Lung (tissue), 12 donors: ENCODE measurements around the gene SAMSN1. TPM values are rescaled to one million over a fixed set of nuclear protein-coding genes. Genes with fewer than 3 reads are reported as not detected.

Experiments used
- ATAC-seq: fragments of 200-7000 bp; cut with Tn5 transposase; one replicate; pipeline ENCODE4 v1.9.1; 2020; ENCODE audit warnings: moderate number of reproducible peaks; ENCODE audit not compliant: insufficient read depth, low FRiP score
- DNase-seq, 3 donors: peaks; one replicate each; pipeline ENCODE4 v3.0.0-alpha.2; 2013 to 2017
- H3K27ac ChIP-seq, 2 donors: one replicate each; pipeline ENCODE4 v1.5.1; 2013; ENCODE audit warnings: mild to moderate bottlenecking in 2 of 2, moderate library complexity in 2 of 2, control low read depth in 1 of 2, inconsistent platforms in 1 of 2, low read depth in 1 of 2, low read length in 1 of 2
- H3K27me3 ChIP-seq, 3 donors: one replicate each; pipeline ENCODE4 v1.5.1; 2013; ENCODE audit warnings: low read length in 2 of 3; ENCODE audit not compliant: control insufficient read depth in 3 of 3, insufficient read depth in 3 of 3
- H3K36me3 ChIP-seq, 4 donors: one replicate each; pipeline ENCODE4 v1.5.1; 2013; ENCODE audit warnings: low read length in 4 of 4, mild to moderate bottlenecking in 1 of 4, moderate library complexity in 1 of 4; ENCODE audit not compliant: control insufficient read depth in 4 of 4, insufficient read depth in 4 of 4
- H3K4me1 ChIP-seq, 5 donors: one replicate each; pipeline ENCODE4 v1.5.1; 2013; ENCODE audit warnings: low read length in 5 of 5, mild to moderate bottlenecking in 2 of 5, moderate library complexity in 1 of 5; ENCODE audit not compliant: control insufficient read depth in 5 of 5, insufficient read depth in 5 of 5
- H3K4me3 ChIP-seq: one replicate; pipeline ENCODE4 v1.5.1; 2013; ENCODE audit warnings: mild to moderate bottlenecking, control low read depth, moderate library complexity
- H3K9ac ChIP-seq, 2 donors: one replicate each; pipeline ENCODE4 v1.5.1; 2013; ENCODE audit warnings: low read length in 2 of 2, control low read depth in 1 of 2; ENCODE audit not compliant: insufficient read depth in 1 of 2
- H3K9me3 ChIP-seq, 4 donors: one replicate each; pipeline ENCODE4 v1.5.1; 2013; ENCODE audit warnings: low read length in 3 of 4, mild to moderate bottlenecking in 1 of 4, moderate library complexity in 1 of 4; ENCODE audit not compliant: control insufficient read depth in 4 of 4, insufficient read depth in 3 of 4
- WGBS, 2 donors: extraction: QIAGEN DNeasy Blood & Tissue Kit; methylation state at CpG; one replicate each; pipeline ENCODE4 v1.1.7; 2013; 5-methylcytosine and 5-hydroxymethylcytosine counted together
- polyA plus RNA-seq, 2 donors: library from polyadenylated mRNA; stranded (reverse); fragments of 200-250 nt; gene quantifications; one replicate each; pipeline ENCODE4 v1.2.1, GENCODE V29; 2013
- total RNA-seq, 2 donors: library from RNA; depleted of rRNA in 1 of 2; stranded (reverse); fragments of >200 nt in 1 of 2; gene quantifications; one replicate each; pipeline ENCODE4 v1.2.1, GENCODE V29; 2014 to 2021
- TF ChIP-seq, protein P1 (sequence below): IDR thresholded peaks from 2 replicates; pipeline ENCODE4 v1.5.1; 2012; ENCODE audit warnings: mild to moderate bottlenecking; ENCODE audit errors: control extremely low read depth, extremely low read depth
- donor health status: control.
- donor health status: control.
- donor health status: Bipolar disorder and iron deficiency.
- donor health status: healthy.
- donor health status: DM: yes; HTN: yes; CAD: no.

The SAMSN1 gene
- total and polyA plus RNA-seq, 4 donors: 6.4 to 184 (median 16.1) TPM

DNA sequence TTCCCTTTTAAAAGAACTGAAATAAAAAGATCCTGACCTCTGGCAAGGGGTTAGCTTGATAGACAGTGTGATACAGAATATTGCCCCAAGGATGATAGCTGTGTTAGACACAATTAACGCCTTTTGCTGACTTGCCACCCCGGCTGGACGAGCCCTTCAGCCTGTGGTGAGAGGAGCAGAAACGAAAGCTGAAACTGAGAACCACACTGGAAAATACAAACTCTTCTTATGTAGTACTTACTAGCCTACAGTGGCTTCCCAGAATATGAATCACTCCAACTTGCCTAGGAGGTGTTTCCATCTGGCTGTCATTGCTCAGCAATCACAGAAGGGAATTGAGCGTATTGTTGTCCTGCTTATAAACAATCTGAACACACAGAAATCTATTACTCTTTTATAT, 22.9 kb downstream of the SAMSN1 start:
- 39 to 55% methylated on average over 5 of the region's 5 CpGs for WGBS, 2 donors
- ATAC-seq (peak; percentile 42), DNase-seq (peak in 1 of 3 donors; percentile 3)
- Histone ChIP-seq H3K36me3 (no peaks in the 10 kb centered on the region), H3K9me3 (no peaks in the 10 kb centered on the region), H3K4me3 (no peak overlapping the region), H3K9ac (no peak overlapping the region), H3K27ac (no peak overlapping the region), H3K4me1 (no peaks in the 10 kb centered on the region), H3K27me3 (no peaks in the 10 kb centered on the region)
- TF ChIP-seq, protein P1, sequence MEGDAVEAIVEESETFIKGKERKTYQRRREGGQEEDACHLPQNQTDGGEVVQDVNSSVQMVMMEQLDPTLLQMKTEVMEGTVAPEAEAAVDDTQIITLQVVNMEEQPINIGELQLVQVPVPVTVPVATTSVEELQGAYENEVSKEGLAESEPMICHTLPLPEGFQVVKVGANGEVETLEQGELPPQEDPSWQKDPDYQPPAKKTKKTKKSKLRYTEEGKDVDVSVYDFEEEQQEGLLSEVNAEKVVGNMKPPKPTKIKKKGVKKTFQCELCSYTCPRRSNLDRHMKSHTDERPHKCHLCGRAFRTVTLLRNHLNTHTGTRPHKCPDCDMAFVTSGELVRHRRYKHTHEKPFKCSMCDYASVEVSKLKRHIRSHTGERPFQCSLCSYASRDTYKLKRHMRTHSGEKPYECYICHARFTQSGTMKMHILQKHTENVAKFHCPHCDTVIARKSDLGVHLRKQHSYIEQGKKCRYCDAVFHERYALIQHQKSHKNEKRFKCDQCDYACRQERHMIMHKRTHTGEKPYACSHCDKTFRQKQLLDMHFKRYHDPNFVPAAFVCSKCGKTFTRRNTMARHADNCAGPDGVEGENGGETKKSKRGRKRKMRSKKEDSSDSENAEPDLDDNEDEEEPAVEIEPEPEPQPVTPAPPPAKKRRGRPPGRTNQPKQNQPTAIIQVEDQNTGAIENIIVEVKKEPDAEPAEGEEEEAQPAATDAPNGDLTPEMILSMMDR: no peak

GRCh38 chr21:14522736-14523135, 23.4 kb downstream of the SAMSN1 start:
- TF ChIP-seq, protein P1: no peak
- DNase-seq (no peak), ATAC-seq (no peak)
- Histone ChIP-seq H3K9me3 (no peaks in the 10 kb centered on the region), H3K36me3 (no peaks in the 10 kb centered on the region), H3K4me1 (no peaks in the 10 kb centered on the region), H3K27ac (no peak overlapping the region), H3K9ac (no peak overlapping the region), H3K4me3 (no peak overlapping the region), H3K27me3 (no peaks in the 10 kb centered on the region)
- 57 to 70% methylated on average over 2 of the region's 2 CpGs for WGBS, 2 donors

DNA sequence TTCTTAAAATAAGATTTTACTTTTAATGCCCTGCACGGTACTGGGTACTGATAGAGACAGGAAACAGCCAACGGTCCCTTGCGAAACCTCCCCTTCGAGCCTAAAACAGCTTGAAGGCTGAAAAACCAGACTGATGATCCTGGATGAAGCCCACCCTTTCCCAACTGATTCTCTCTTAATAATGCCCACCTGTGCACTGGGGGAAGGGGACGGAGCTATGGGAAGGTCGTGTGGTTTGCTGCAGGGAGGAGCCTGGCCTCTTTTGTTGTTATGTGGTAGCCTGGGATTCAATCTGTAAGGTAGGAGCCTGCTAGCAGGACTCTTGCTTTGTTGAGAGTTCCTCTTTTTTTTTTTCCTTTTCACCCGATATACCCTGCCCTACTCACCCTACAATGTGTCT, 25.6 kb downstream of the SAMSN1 start:
- WGBS, 2 donors: 17 to 41% methylated on average over 7 of the region's 7 CpGs
- Histone ChIP-seq H3K27ac (no peak overlapping the region), H3K36me3 (no peaks in the 10 kb centered on the region), H3K9ac (no peak overlapping the region), H3K27me3 (no peaks in the 10 kb centered on the region), H3K9me3 (no peaks in the 10 kb centered on the region), H3K4me3 (no peak overlapping the region), H3K4me1 (no peaks in the 10 kb centered on the region)
- ATAC-seq: no peak
- peak in 2 of 3 donors; percentile 8 to 9 for DNase-seq
- TF ChIP-seq, protein P1: no peak

DNA sequence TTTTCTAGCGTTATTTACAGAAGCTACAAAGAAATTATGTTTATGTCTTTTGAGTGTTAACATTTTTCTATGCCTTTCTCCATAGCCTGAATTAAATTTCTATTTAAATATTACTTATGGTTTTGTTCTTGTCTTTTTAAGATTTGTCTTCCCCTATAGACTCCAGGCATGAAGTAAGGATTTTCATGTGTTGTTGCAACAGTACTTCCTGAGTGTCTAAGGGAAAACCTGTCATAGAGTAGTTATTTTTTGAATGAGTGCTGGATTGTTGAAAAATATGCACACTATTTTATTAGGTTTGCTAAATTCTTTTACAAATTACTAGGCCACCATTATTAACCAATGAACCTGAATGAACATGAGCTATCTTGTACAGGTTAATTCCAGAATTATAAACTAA, 27.1 kb downstream of the SAMSN1 start:
- no peak for ATAC-seq
- Histone ChIP-seq H3K4me3 (no peak overlapping the region), H3K27ac (no peak overlapping the region), H3K9me3 (no peaks in the 10 kb centered on the region), H3K4me1 (no peaks in the 10 kb centered on the region), H3K9ac (no peak overlapping the region), H3K27me3 (no peaks in the 10 kb centered on the region), H3K36me3 (no peaks in the 10 kb centered on the region)
- TF ChIP-seq, protein P1: no peak
- WGBS, 2 donors: 83 to 86% methylated on average over 1 of the region's 1 CpG
- DNase-seq: no peak
